ENCODE data around the gene USH1G. TPM values are rescaled to one million over a fixed set of nuclear protein-coding genes. Genes with fewer than 3 reads are reported as not detected.

The USH1G gene
- total and polyA plus RNA-seq, 2 of the 13 experiments (the other 11 are each of a cell fraction or from before 2014, with no cell fraction given), result 0.04 TPM; not detected in 1

GRCh38 chr17:74960570-74961342, 37.7 kb upstream of the USH1G start (continued):
- no peak for TF ChIP-seq MAFK (conservative IDR thresholded peaks at IDR 0.05 in 1 of 2, IDR thresholded peaks at IDR 0.05 in 1 of 2; ENCODE audit: low read length in 2 of 2)
- no peak for TF ChIP-seq ATF7 (IDR thresholded peaks at IDR 0.05)
- 0 out of 2 replicates have a peak, but pooled peaks have one; percentile 44 for TF ChIP-seq ATF7 (CRISPR knock-in tag; IDR thresholded peaks at IDR 0.05)
- no peak for TF ChIP-seq RELA (CRISPR knock-in tag; IDR thresholded peaks at IDR 0.05)
- TF ChIP-seq MAF1 (CRISPR knock-in tag; IDR thresholded peaks at IDR 0.05; ENCODE audit: borderline replicate concordance), result no peak
- no peak for TF ChIP-seq EHMT2 (IDR thresholded peaks at IDR 0.05; ENCODE audit: borderline replicate concordance, low read depth, low read length)
- TF ChIP-seq, protein P1, sequence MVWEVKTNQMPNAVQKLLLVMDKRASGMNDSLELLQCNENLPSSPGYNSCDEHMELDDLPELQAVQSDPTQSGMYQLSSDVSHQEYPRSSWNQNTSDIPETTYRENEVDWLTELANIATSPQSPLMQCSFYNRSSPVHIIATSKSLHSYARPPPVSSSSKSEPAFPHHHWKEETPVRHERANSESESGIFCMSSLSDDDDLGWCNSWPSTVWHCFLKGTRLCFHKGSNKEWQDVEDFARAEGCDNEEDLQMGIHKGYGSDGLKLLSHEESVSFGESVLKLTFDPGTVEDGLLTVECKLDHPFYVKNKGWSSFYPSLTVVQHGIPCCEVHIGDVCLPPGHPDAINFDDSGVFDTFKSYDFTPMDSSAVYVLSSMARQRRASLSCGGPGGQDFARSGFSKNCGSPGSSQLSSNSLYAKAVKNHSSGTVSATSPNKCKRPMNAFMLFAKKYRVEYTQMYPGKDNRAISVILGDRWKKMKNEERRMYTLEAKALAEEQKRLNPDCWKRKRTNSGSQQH (CRISPR knock-in tag; IDR thresholded peaks at IDR 0.05; ENCODE audit: low read depth), result 0 out of 2 replicates have a peak, but pooled peaks have one; percentile 28
- peak; percentile 68; the same call in 1 of the 2 replicates for TF ChIP-seq ZNF251 (CRISPR knock-in tag; IDR thresholded peaks at IDR 0.05)
- TF ChIP-seq TEAD2 (CRISPR knock-in tag; IDR thresholded peaks at IDR 0.05), result peak; percentile 85; the same call in 1 of the 2 replicates
- no peak for TF ChIP-seq ZNF296 (CRISPR knock-in tag; conservative IDR thresholded peaks at IDR 0.05)
- TF ChIP-seq, protein P2, sequence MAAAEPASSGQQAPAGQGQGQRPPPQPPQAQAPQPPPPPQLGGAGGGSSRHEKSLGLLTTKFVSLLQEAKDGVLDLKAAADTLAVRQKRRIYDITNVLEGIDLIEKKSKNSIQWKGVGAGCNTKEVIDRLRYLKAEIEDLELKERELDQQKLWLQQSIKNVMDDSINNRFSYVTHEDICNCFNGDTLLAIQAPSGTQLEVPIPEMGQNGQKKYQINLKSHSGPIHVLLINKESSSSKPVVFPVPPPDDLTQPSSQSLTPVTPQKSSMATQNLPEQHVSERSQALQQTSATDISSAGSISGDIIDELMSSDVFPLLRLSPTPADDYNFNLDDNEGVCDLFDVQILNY (CRISPR knock-in tag; conservative IDR thresholded peaks at IDR 0.05), result no peak; the same call in 1 of the 2 replicates
- TF ChIP-seq, protein P3, sequence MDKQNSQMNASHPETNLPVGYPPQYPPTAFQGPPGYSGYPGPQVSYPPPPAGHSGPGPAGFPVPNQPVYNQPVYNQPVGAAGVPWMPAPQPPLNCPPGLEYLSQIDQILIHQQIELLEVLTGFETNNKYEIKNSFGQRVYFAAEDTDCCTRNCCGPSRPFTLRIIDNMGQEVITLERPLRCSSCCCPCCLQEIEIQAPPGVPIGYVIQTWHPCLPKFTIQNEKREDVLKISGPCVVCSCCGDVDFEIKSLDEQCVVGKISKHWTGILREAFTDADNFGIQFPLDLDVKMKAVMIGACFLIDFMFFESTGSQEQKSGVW (CRISPR knock-in tag; IDR thresholded peaks at IDR 0.05; ENCODE audit: borderline replicate concordance), result no peak
- peak; percentile 92; the same call in 1 of the 2 replicates for TF ChIP-seq ZNF232 (CRISPR knock-in tag; IDR thresholded peaks at IDR 0.05; ENCODE audit: borderline replicate concordance)
- no peak for TF ChIP-seq PBX2 (CRISPR knock-in tag; IDR thresholded peaks at IDR 0.05)
- no peak for TF ChIP-seq TRAFD1 (CRISPR knock-in tag; IDR thresholded peaks at IDR 0.05; ENCODE audit: borderline replicate concordance)
- TF ChIP-seq TRIM24 (CRISPR knock-in tag; IDR thresholded peaks at IDR 0.05), result no peak
- TF ChIP-seq CREM (IDR thresholded peaks at IDR 0.05), result no peak
- TF ChIP-seq CREM (CRISPR knock-in tag; IDR thresholded peaks at IDR 0.05), result 0 out of 2 replicates have a peak, but pooled peaks have one; percentile 28
- no peak for TF ChIP-seq GTF3A (CRISPR knock-in tag; conservative IDR thresholded peaks at IDR 0.05)
- TF ChIP-seq DPF2 (CRISPR knock-in tag; IDR thresholded peaks at IDR 0.05; ENCODE audit: borderline replicate concordance, low read depth), result no peak
- TF ChIP-seq NFIB (CRISPR knock-in tag; IDR thresholded peaks at IDR 0.05; ENCODE audit: borderline replicate concordance), result no peak
- TF ChIP-seq, protein P4, sequence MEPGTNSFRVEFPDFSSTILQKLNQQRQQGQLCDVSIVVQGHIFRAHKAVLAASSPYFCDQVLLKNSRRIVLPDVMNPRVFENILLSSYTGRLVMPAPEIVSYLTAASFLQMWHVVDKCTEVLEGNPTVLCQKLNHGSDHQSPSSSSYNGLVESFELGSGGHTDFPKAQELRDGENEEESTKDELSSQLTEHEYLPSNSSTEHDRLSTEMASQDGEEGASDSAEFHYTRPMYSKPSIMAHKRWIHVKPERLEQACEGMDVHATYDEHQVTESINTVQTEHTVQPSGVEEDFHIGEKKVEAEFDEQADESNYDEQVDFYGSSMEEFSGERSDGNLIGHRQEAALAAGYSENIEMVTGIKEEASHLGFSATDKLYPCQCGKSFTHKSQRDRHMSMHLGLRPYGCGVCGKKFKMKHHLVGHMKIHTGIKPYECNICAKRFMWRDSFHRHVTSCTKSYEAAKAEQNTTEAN (CRISPR knock-in tag; conservative IDR thresholded peaks at IDR 0.05), result 0 out of 2 replicates have a peak, but pooled peaks have one; percentile 42

All from HepG2 (cell line).